Glomerular visceral epithelial cell (primary cell): ENCODE results near the gene SNAP23.
A peak's percentile ranks its signal among the peaks of the same experiment; 100 is the strongest.
"Not testable (repeated sequence)": the region's sequence is repeated elsewhere in the genome, so short reads cannot be mapped to it uniquely, and the experiment has no call there.

Experiments used
- DNase-seq: peaks from one replicate; pipeline ENCODE4 v3.0.0-alpha.2; 2016; ENCODE audit errors: extremely low spot score

The SNAP23 gene

GRCh38 chr15:42498212-42499068 is 3.0 kb downstream of the SNAP23 start:
- DNase-seq: no peak

- peak; percentile 24 for DNase-seq
Observed at GRCh38 chr15:42499858-42500609, 4.6 kb downstream of the SNAP23 start.

GRCh38 chr15:42502477-42502876 is 7.0 kb downstream of the SNAP23 start:
- DNase-seq: no peak

GRCh38 chr15:42503825-42504224 is 8.4 kb downstream of the SNAP23 start:
- no peak for DNase-seq

GRCh38 chr15:42504631-42505030 is 9.2 kb downstream of the SNAP23 start:
- DNase-seq: peak; percentile 25

GRCh38 chr15:42507514-42507913 is 12.1 kb downstream of the SNAP23 start:
- DNase-seq: no peak

- DNase-seq: no peak
Observed at GRCh38 chr15:42508263-42508690, 12.8 kb downstream of the SNAP23 start.

- no peak for DNase-seq
Observed at GRCh38 chr15:42510258-42511006, 15.0 kb downstream of the SNAP23 start.

GRCh38 chr15:42511007-42511391 is 15.6 kb downstream of the SNAP23 start:
- DNase-seq: no peak

GRCh38 chr15:42523331-42523730 is 27.9 kb downstream of the SNAP23 start:
- no peak for DNase-seq

GRCh38 chr15:42528970-42529369 is 33.5 kb downstream of the SNAP23 start:
- no peak for DNase-seq

GRCh38 chr15:42533246-42533645 is 37.8 kb downstream of the SNAP23 start:
- no peak for DNase-seq

- no peak for DNase-seq
Observed at GRCh38 chr15:42544853-42545629, 49.6 kb downstream of the SNAP23 start.

GRCh38 chr15:42547918-42548248 is 52.4 kb downstream of the SNAP23 start:
- DNase-seq: no peak

- DNase-seq: peak; percentile 87
Observed at GRCh38 chr15:42548249-42549031, 53.0 kb downstream of the SNAP23 start, which contains the start of the genes HAUS2 and LRRC57. Gene HAUS2 (plus strand): TSS chr15:42548838. CDS start chr15:42548873, 35 bp downstream. Gene LRRC57 (minus strand): TSS chr15:42548793. CDS start chr15:42548434, 359 bp downstream.

- DNase-seq: peak; percentile 35
Observed at GRCh38 chr15:42549032-42549491, 53.6 kb downstream of the SNAP23 start.

GRCh38 chr15:42549741-42550392 is 54.4 kb downstream of the SNAP23 start:
- DNase-seq: no peak

- no peak for DNase-seq
Observed at GRCh38 chr15:42553554-42553953, 58.1 kb downstream of the SNAP23 start.

- DNase-seq: not testable (repeated sequence)
Observed at GRCh38 chr15:42556550-42557207, 61.2 kb downstream of the SNAP23 start.
